ENCODE data around the gene CDKN1C. TPM values are rescaled to one million over a fixed set of nuclear protein-coding genes. Genes with fewer than 3 reads are reported as not detected.

CDKN1C gene
- total RNA-seq, 1 experiment from 2014 or later, result 2.9 TPM

DNA sequence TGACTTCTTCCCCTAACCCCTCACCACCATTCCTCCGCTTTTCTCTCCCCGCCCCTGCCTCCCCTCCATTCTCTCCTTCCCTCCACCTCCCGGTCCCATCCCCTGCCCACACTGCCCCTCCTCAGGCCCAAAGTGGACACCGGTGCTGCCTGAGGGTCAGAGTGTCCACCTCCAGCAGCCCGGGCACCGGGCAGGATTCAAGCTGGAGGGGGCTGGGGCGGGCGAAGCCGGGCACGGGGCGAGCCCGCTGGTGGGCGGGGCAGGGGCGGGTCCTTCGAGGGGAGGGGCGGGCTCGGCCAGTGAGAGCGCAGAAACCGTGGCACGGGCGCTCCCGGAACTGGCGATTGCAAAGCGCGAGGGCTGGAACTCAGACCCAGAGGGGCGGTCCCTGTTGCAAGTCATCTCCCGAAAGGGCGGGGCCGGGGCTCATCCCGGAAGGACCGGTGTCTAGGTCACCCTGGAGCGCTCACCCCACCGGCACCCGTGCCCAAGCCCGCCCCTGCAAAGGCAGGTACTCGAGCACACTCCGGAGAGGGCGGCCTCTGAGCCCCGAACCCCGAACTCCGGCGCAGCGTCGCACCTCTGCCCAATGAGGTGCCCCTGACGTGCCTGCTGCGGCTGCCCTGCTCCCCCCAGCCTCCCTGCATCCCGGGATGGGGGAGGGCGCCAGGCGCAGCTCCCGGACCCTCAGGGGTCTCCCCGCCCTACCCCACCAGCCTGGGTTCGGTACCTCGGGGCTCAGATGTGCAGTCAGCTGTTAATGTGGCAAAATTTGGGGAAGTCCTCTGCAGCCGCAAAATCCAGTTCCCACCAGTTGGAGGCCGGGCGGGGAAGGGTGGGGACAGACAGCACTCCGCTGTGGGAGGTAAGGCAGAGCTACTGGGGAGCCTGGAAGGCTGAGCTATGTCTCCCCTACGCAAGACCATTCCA, 16.5 kb upstream of the CDKN1C start:
- DNase-seq (ENCODE audit: low spot score), result peak; percentile 96
- ChIA-PET CTCF (interaction anchor here (0.6 kb wide), 2 partner anchors 149 to 190 kb away, joined by 5 to 10 read pairs; no protein-coding TSS in a partner anchor), POLR2A (ENCODE audit: low non-redundant PET) (no interaction called here)
- Histone ChIP-seq H3K27ac (ENCODE audit: low read depth, low read length, poor library complexity, severe bottlenecking) (peak overlapping the region; percentile 78), H3K27me3 (replicated peaks; ENCODE audit: insufficient read depth, low read depth, low read length, poor library complexity) (no peaks in the 10 kb centered on the region), H3K4me3 (ENCODE audit: low read depth, low read length, poor library complexity, severe bottlenecking) (peak overlapping the region; percentile 65), H3K36me3 (ENCODE audit: insufficient read depth, low read length, poor library complexity, severe bottlenecking) (no peaks in the 10 kb centered on the region), H3K4me1 (ENCODE audit: insufficient read depth, low read length, poor library complexity, severe bottlenecking) (peaks cover 15% of the 10 kb centered on the region), H3K9me3 (ENCODE audit: low read depth, low read length, poor library complexity, severe bottlenecking) (no peaks in the 10 kb centered on the region)
- no TSS peak for BruUV-seq (replicated peaks)
- intact Hi-C loops (cut with micrococcal nuclease; ENCODE audit: unreplicated experiment), result no loop called here
- no peak for TF ChIP-seq EZH2 (IDR thresholded peaks at IDR 0.05; ENCODE audit: borderline replicate concordance, low read depth, low read length, poor library complexity, severe bottlenecking)

DNA sequence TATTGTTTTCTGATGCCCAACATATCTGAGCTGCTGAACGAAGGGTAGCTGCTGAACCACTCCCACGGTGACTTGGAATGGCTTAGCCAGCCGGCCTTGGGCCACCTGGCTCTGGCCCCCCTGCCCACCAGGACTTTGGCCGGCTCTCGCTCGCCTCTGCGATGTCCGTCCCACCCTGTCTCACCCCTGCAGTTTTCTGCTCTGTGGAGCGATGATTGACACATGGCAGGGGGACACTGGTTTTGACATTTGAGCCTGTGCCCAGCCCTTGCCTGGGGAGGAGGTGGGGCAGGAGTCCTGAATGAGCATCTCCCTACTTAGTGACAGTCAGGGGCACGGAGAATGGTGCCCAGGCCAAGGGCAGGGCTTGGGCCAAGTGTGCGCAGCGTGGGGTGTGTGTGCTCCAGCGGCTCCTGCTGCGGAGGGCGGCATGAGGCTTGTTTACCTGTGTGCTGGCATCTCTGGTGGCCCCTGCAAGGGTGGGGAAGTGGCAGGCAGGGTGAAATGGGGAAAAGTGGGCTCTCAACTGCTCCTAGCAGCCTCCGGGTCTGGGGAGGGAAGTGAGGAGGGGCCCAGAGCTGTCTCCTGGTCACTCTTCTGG, 15.7 kb upstream of the CDKN1C start:
- peak overlapping the region; percentile 65 for H3K4me3 ChIP-seq (ENCODE audit: low read depth, low read length, poor library complexity, severe bottlenecking)
- BruUV-seq (replicated peaks), result no TSS peak
- H3K4me1 ChIP-seq (ENCODE audit: insufficient read depth, low read length, poor library complexity, severe bottlenecking), result peaks cover 15% of the 10 kb centered on the region
- CTCF ChIA-PET, result interaction anchor here (0.6 kb wide), 1 partner anchor 191 kb away, joined by 5 read pairs; no protein-coding TSS in a partner anchor
- H3K36me3 ChIP-seq (ENCODE audit: insufficient read depth, low read length, poor library complexity, severe bottlenecking), result no peaks in the 10 kb centered on the region
- H3K27me3 ChIP-seq (replicated peaks; ENCODE audit: insufficient read depth, low read depth, low read length, poor library complexity), result no peaks in the 10 kb centered on the region
- intact Hi-C loops (cut with micrococcal nuclease; ENCODE audit: unreplicated experiment), result no loop called here
- H3K9me3 ChIP-seq (ENCODE audit: low read depth, low read length, poor library complexity, severe bottlenecking), result no peaks in the 10 kb centered on the region
- TF ChIP-seq, protein P1, sequence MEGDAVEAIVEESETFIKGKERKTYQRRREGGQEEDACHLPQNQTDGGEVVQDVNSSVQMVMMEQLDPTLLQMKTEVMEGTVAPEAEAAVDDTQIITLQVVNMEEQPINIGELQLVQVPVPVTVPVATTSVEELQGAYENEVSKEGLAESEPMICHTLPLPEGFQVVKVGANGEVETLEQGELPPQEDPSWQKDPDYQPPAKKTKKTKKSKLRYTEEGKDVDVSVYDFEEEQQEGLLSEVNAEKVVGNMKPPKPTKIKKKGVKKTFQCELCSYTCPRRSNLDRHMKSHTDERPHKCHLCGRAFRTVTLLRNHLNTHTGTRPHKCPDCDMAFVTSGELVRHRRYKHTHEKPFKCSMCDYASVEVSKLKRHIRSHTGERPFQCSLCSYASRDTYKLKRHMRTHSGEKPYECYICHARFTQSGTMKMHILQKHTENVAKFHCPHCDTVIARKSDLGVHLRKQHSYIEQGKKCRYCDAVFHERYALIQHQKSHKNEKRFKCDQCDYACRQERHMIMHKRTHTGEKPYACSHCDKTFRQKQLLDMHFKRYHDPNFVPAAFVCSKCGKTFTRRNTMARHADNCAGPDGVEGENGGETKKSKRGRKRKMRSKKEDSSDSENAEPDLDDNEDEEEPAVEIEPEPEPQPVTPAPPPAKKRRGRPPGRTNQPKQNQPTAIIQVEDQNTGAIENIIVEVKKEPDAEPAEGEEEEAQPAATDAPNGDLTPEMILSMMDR (conservative IDR thresholded peaks at IDR 0.05; ENCODE audit: low read depth, low read length), result no peak
- no peak for TF ChIP-seq EZH2 (IDR thresholded peaks at IDR 0.05; ENCODE audit: borderline replicate concordance, low read depth, low read length, poor library complexity, severe bottlenecking)
- peak overlapping the region; percentile 78 for H3K27ac ChIP-seq (ENCODE audit: low read depth, low read length, poor library complexity, severe bottlenecking)
- POLR2A ChIA-PET (ENCODE audit: low non-redundant PET), result no interaction called here
- DNase-seq (ENCODE audit: low spot score), result no peak

DNA sequence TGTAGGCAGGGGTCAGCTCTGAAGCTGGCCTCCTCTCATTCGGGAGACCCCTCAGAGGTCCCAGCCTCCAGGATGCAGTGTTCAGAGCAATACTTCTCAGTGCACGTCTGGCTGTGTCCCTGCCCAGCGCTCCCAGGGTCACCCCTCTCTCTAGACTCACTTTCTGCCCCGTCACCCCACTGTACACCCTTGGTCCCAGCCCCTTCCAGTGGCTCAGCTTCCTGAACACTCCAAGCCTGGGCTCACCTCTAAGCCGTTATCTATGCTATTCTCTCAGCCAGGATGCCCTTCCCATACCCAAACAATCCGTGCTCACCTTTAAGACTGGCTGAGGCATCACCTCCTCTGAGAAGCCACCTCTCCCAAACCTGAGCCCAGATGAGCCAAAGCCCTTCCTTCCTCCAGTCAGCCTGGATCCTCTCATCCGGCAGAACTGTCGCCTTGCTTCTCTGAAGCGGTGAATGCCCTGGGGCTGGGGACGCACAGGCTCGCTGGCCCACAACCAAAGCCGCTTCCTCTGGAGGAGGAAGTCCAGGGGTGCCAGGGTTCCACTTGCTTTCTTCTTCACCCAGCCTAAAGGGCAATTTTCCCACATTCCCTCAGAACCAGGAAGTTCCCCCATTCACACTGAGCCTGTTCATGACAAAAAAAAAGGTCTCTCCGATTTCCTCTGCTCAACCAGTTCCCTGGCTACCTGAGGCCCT, 13.7 kb upstream of the CDKN1C start:
- H3K4me3 ChIP-seq (ENCODE audit: low read depth, low read length, poor library complexity, severe bottlenecking), result no peak overlapping the region
- no peak for TF ChIP-seq EZH2 (IDR thresholded peaks at IDR 0.05; ENCODE audit: borderline replicate concordance, low read depth, low read length, poor library complexity, severe bottlenecking)
- TF ChIP-seq, protein P1 (conservative IDR thresholded peaks at IDR 0.05; ENCODE audit: low read depth, low read length), result no peak
- H3K4me1 ChIP-seq (ENCODE audit: insufficient read depth, low read length, poor library complexity, severe bottlenecking), result peaks cover 15% of the 10 kb centered on the region
- BruUV-seq (replicated peaks), result no TSS peak
- H3K27ac ChIP-seq (ENCODE audit: low read depth, low read length, poor library complexity, severe bottlenecking), result no peak overlapping the region
- no peaks in the 10 kb centered on the region for H3K36me3 ChIP-seq (ENCODE audit: insufficient read depth, low read length, poor library complexity, severe bottlenecking)
- H3K27me3 ChIP-seq (replicated peaks; ENCODE audit: insufficient read depth, low read depth, low read length, poor library complexity), result no peaks in the 10 kb centered on the region
- H3K9me3 ChIP-seq (ENCODE audit: low read depth, low read length, poor library complexity, severe bottlenecking), result no peaks in the 10 kb centered on the region
- ChIA-PET POLR2A (ENCODE audit: low non-redundant PET) (no interaction called here), CTCF (no interaction called here)
- intact Hi-C loops (cut with micrococcal nuclease; ENCODE audit: unreplicated experiment), result no loop called here
- DNase-seq (ENCODE audit: low spot score), result no peak
